ENCODE results near the gene PPP2R1A.
"Not testable (repeated sequence)": the region's sequence is repeated elsewhere in the genome, so short reads cannot be mapped to it uniquely, and the experiment has no call there.

The PPP2R1A gene

GRCh38 chr19:52248241-52248640 is 58.4 kb downstream of the PPP2R1A start:
- no peak for DNase-seq

GRCh38 chr19:52258426-52258825 is 68.6 kb downstream of the PPP2R1A start:
- no peak for DNase-seq

- not testable (repeated sequence) for DNase-seq
These were observed 75.7 kb downstream of the PPP2R1A start for GRCh38 chr19:52265556-52265955.

GRCh38 chr19:52269338-52270261 is 79.7 kb downstream of the PPP2R1A start, which contains the start of gene ZNF766:
ZNF766 (plus strand) TSS chr19:52269587; CDS start chr19:52269614, 27 bp downstream.
- DNase-seq = peak; percentile 93

GRCh38 chr19:52270266-52270885 is 80.5 kb downstream of the PPP2R1A start:
- DNase-seq = no peak

- no peak for DNase-seq
These were observed 83.4 kb downstream of the PPP2R1A start for GRCh38 chr19:52273301-52273700.

- DNase-seq = no peak
These were observed 84.3 kb downstream of the PPP2R1A start for GRCh38 chr19:52274191-52274590.

GRCh38 chr19:52275988-52276387 is 86.1 kb downstream of the PPP2R1A start:
- DNase-seq = no peak

GRCh38 chr19:52277471-52277870 is 87.6 kb downstream of the PPP2R1A start:
- no peak for DNase-seq
